Right lobe of liver (tissue), 6 donors: ENCODE measurements around the gene HTR2C. TPM values are rescaled to one million over a fixed set of nuclear protein-coding genes. Genes with fewer than 3 reads are reported as not detected.

ENCODE experiments used
- ATAC-seq, 4 donors: fragments of 200-7000 bp; cut with Tn5 transposase; one replicate each; pipeline ENCODE4 v1.9.1; 2020; ENCODE audit warnings: mild to moderate bottlenecking in 4 of 4, moderate library complexity in 4 of 4
- DNase-seq, 3 donors: peaks; one replicate each; pipeline ENCODE4 v3.0.0-alpha.2; 2020
- H3K27ac ChIP-seq, 3 donors: fragments of 200-600 bp; one replicate each; pipeline ENCODE4 v1.8.0; 2022
- H3K27me3 ChIP-seq, 2 donors: fragments of 200-600 bp; one replicate each; pipeline ENCODE4 v1.8.0; 2022
- H3K36me3 ChIP-seq, 4 donors: fragments of 200-600 bp; sonication (generic) in 1 of 4; one replicate each; pipeline versions ENCODE4 v1.5.1 to v1.8.0; 2017 to 2022; ENCODE audit warnings: control low read depth in 1 of 4
- H3K4me1 ChIP-seq, 4 donors: fragments of 200-600 bp; sonication (generic) in 1 of 4; one replicate each; pipeline versions ENCODE4 v1.5.1 to v1.8.0; 2017 to 2022; ENCODE audit warnings: control low read depth in 1 of 4
- H3K4me3 ChIP-seq, 3 donors: fragments of 200-600 bp; one replicate each; pipeline ENCODE4 v1.8.0; 2022
- H3K9me3 ChIP-seq, 4 donors: fragments of 200-600 bp; sonication (generic) in 1 of 4; one replicate each; pipeline versions ENCODE4 v1.5.1 to v1.8.0; 2017 to 2022; ENCODE audit warnings: control low read depth in 1 of 4
- POLR2A ChIP-seq: fragments of 450-650 bp; IDR thresholded peaks from one replicate; pipeline ENCODE4 v1.6.1; 2017; ENCODE audit warnings: antibody characterized with exemption, mild to moderate bottlenecking
- WGBS: methylation state at CpG from one replicate; pipeline ENCODE4 v1.1.6; 2018; ENCODE audit warnings: low coverage, low lambda C conversion rate; ENCODE audit not compliant: insufficient coverage; ENCODE audit errors: missing lambda C conversion rate; 5-methylcytosine and 5-hydroxymethylcytosine counted together
- intact Hi-C, 2 donors: fragments of 100-400 bp; cut with DNase I; formaldehyde crosslinking; loops; one replicate each; pipeline versions ENCODE4 v1.11.2 to v1.14.1; 2022
- long read RNA-seq: library from polyadenylated mRNA; unstranded; transcript quantifications from one replicate; pipeline ENCODE4 v2.0.0, GENCODE V29; 2019
- total RNA-seq, 6 experiments: library from RNA; depleted of rRNA in 2 of 6; stranded (reverse); fragments of >200 nt in 2 of 6; fragmentation: NEBNext Ultra II Directional in 3 of 6; extraction: Animal tissue kit (Norgen Biotek cat#: 25700) in 3 of 6; gene quantifications; one replicate each; pipeline versions ENCODE4 v1.1.0 to v1.2.4, GENCODE V29; 2016 to 2023
- TF ChIP-seq, protein P1 (sequence below), 4 donors: fragments of 200-600 bp in 3 of 4; fragments of 450-650 bp in 1 of 4; IDR thresholded peaks; one replicate each; pipeline versions ENCODE4 v1.5.1 to v1.8.0; 2016 to 2022; ENCODE audit warnings: antibody characterized with exemption in 4 of 4, mild to moderate bottlenecking in 2 of 4
- donor health status: DM: no; HTN: yes; CAD: no.
- donor health status: DM: no; HTN: no; CAD: no.
- donor health status: DM: no; HTN: no; CAD: no.
- donor health status: DM: no; HTN: yes; CAD: no.
- donor health status: DM: no; HTN: yes; CAD: no.

Gene HTR2C
- total RNA-seq, result not detected
- long read RNA-seq, result 0 reads

DNA sequence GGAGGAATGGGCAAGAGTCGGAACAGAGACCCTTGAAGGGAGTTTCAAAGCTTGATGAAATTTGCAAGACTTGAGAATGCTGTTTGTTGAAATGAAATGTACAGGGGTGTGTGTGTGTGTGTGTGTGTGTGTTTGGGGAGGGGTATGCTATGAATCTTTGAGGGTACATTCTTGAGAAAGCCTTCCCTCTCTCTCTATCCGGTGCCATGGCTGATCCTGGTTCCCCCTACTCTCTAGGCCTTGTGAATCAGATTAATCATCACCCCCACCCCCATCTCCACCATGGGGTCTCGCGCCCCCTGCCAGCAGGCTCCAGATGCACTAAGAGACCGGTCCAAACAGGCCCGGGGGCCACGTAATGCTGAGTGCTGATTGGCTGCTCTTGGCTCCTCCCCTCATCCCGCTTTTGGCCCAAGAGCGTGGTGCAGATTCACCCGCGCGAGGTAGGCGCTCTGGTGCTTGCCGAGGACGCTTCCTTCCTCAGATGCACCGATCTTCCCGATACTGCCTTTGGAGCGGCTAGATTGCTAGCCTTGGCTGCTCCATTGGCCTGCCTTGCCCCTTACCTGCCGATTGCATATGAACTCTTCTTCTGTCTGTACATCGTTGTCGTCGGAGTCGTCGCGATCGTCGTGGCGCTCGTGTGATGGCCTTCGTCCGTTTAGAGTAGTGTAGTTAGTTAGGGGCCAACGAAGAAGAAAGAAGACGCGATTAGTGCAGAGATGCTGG lies at the start of gene HTR2C:
TSS of gene HTR2C (plus strand) at position 441 of the 729 bp plus-strand sequence. CDS start 142,851 bp downstream, outside the sequence.
- intact Hi-C loops, result no loop called here
- TF ChIP-seq POLR2A, result no peak
- TF ChIP-seq, protein P1, sequence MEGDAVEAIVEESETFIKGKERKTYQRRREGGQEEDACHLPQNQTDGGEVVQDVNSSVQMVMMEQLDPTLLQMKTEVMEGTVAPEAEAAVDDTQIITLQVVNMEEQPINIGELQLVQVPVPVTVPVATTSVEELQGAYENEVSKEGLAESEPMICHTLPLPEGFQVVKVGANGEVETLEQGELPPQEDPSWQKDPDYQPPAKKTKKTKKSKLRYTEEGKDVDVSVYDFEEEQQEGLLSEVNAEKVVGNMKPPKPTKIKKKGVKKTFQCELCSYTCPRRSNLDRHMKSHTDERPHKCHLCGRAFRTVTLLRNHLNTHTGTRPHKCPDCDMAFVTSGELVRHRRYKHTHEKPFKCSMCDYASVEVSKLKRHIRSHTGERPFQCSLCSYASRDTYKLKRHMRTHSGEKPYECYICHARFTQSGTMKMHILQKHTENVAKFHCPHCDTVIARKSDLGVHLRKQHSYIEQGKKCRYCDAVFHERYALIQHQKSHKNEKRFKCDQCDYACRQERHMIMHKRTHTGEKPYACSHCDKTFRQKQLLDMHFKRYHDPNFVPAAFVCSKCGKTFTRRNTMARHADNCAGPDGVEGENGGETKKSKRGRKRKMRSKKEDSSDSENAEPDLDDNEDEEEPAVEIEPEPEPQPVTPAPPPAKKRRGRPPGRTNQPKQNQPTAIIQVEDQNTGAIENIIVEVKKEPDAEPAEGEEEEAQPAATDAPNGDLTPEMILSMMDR (IDR thresholded peaks at IDR 0.05), result no peak
- DNase-seq (no peak), ATAC-seq (no peak)
- Histone ChIP-seq H3K27ac (no peak within 1 kb of the TSS), H3K9me3 (no peaks in the 10 kb centered on the region), H3K4me3 (no peak within 1 kb of the TSS), H3K4me1 (no peaks in the 10 kb centered on the region), H3K36me3 (no peaks in the 10 kb centered on the region), H3K27me3 (peaks cover 5 to 35% of the 10 kb centered on the region in 2 donors)
- WGBS, result 17% methylated on average over 25 of the region's 34 CpGs

GRCh38 chrX:114580336-114580735 lies 3.5 kb upstream of the HTR2C start:
- peaks cover 5 to 27% of the 10 kb centered on the region in 2 donors for H3K27me3 ChIP-seq
- intact Hi-C loops, result no loop called here
- no peak for DNase-seq

GRCh38 chrX:114581528-114582263 lies 2.2 kb upstream of the HTR2C start:
- TF ChIP-seq, protein P1 (IDR thresholded peaks at IDR 0.05), result no peak
- H3K9me3 ChIP-seq, result no peaks in the 10 kb centered on the region
- H3K4me3 ChIP-seq, result no peak overlapping the region
- no peaks in the 10 kb centered on the region for H3K36me3 ChIP-seq
- WGBS, result 9% methylated on average over 34 of the region's 45 CpGs
- H3K27me3 ChIP-seq, result peaks cover 5 to 34% of the 10 kb centered on the region in 2 donors
- H3K27ac ChIP-seq, result no peak overlapping the region
- intact Hi-C loops, result no loop called here
- DNase-seq (no peak), ATAC-seq (no peak)
- H3K4me1 ChIP-seq, result no peaks in the 10 kb centered on the region

More at GRCh38 chrX:114580336-114580735, 3.5 kb upstream of the HTR2C start:
- Histone ChIP-seq H3K4me3 (no peak overlapping the region), H3K9me3 (no peaks in the 10 kb centered on the region), H3K27ac (no peak overlapping the region), H3K4me1 (no peaks in the 10 kb centered on the region), H3K36me3 (no peaks in the 10 kb centered on the region)
- TF ChIP-seq POLR2A, result no peak
- TF ChIP-seq, protein P1 (IDR thresholded peaks at IDR 0.05), result no peak
- WGBS, result 15% methylated on average over 4 of the region's 4 CpGs
- no peak for ATAC-seq

- DNase-seq (no peak), ATAC-seq (no peak)
- Histone ChIP-seq H3K36me3 (no peaks in the 10 kb centered on the region), H3K9me3 (no peaks in the 10 kb centered on the region), H3K27ac (no peak overlapping the region), H3K27me3 (peaks cover 5 to 35% of the 10 kb centered on the region in 2 donors), H3K4me1 (no peaks in the 10 kb centered on the region), H3K4me3 (no peak overlapping the region)
- TF ChIP-seq, protein P1 (IDR thresholded peaks at IDR 0.05), result no peak
- intact Hi-C loops, result no loop called here
- WGBS, result 14% methylated on average over 12 of the region's 12 CpGs
These were observed 1.6 kb upstream of the HTR2C start for GRCh38 chrX:114582264-114582632.
